Osteoblast (primary cell): Measurements from ENCODE around the gene SOCS7. TPM values are rescaled to one million over a fixed set of nuclear protein-coding genes. Genes with fewer than 3 reads are reported as not detected.
A peak's percentile ranks its signal among the peaks of the same experiment; 100 is the strongest.

Source experiments
- DNase-seq: peaks from one replicate; pipeline ENCODE4 v3.0.0; 2011; ENCODE audit warnings: low spot score, mixed read lengths; ENCODE audit not compliant: insufficient read length; ENCODE audit errors: missing footprints
- H2AFZ ChIP-seq: 2 replicates; pipeline ENCODE4 v1.6.0; 2011; ENCODE audit warnings: mild to moderate bottlenecking, low read length
- H3K27ac ChIP-seq: 2 replicates; pipeline ENCODE4 v1.5.1; 2011; ENCODE audit warnings: mild to moderate bottlenecking, low read depth, low read length, moderate library complexity
- H3K27me3 ChIP-seq: 2 replicates; pipeline ENCODE4 v1.6.0; 2012; ENCODE audit warnings: mild to moderate bottlenecking, control low read depth, inconsistent platforms, low read length, moderate library complexity; ENCODE audit not compliant: insufficient read depth
- H3K36me3 ChIP-seq: 2 replicates; pipeline ENCODE4 v1.5.1; 2011; ENCODE audit warnings: mild to moderate bottlenecking, low read length, control low read depth, moderate library complexity; ENCODE audit not compliant: insufficient read depth
- H3K4me1 ChIP-seq: 2 replicates; pipeline ENCODE4 v1.5.1; 2011; ENCODE audit warnings: mild to moderate bottlenecking, low read length, control low read depth, moderate library complexity; ENCODE audit not compliant: insufficient read depth
- H3K4me2 ChIP-seq: 2 replicates; pipeline ENCODE4 v1.6.0; 2011; ENCODE audit warnings: mild to moderate bottlenecking, low read length; ENCODE audit not compliant: insufficient read depth
- H3K4me3 ChIP-seq: fragments of 200-600 bp; sonication (generic); 3 replicates; pipeline ENCODE4 v1.5.1; 2012; ENCODE audit warnings: mild to moderate bottlenecking, low read length, inconsistent platforms; ENCODE audit not compliant: insufficient read depth
- H3K79me2 ChIP-seq: 2 replicates; pipeline ENCODE4 v1.6.0; 2012; ENCODE audit warnings: mild to moderate bottlenecking, low read length, control low read depth, inconsistent platforms; ENCODE audit not compliant: insufficient read depth
- H3K9me3 ChIP-seq: 2 replicates; pipeline ENCODE4 v1.5.1; 2011; ENCODE audit warnings: low read depth, low read length, control low read depth
- H4K20me1 ChIP-seq: 2 replicates; pipeline ENCODE4 v1.6.0; 2012; ENCODE audit warnings: mild to moderate bottlenecking, low read length, control low read depth; ENCODE audit not compliant: insufficient read depth
- total RNA-seq: library from RNA; depleted of rRNA; stranded (reverse); fragments of >200 nt; gene quantifications from 2 replicates; pipeline ENCODE4 v1.2.3, GENCODE V29; 2012
- TF ChIP-seq, protein P1 (sequence below): IDR thresholded peaks from 2 replicates; pipeline ENCODE4 v1.5.1; 2011; ENCODE audit warnings: mild to moderate bottlenecking, low read depth, low read length, moderate library complexity; ENCODE audit errors: extremely low read depth

The SOCS7 gene
- total RNA-seq, 1 donor = 16.3 TPM

DNA sequence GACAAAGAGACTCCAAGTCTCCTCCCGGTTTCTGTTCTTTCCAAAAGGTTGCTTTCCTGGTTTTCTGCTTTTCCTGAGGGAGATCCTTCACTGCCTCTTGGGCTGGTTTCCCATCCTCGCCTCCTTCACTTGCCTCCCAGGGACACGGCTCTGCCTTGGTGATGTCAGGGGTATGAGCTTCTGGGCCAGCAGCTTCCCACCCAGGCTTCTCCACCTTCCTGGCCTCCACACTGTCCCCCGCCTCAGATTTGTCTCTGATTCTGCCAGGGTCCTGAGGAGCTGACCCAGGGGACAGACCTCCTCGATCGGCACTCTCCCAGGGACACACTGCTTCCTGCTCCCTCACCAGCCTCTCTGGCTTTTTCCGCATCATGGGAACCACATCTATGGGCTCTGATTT is 22.4 kb upstream of the SOCS7 start:
- peak; percentile 46 for DNase-seq
- H4K20me1 ChIP-seq = no peaks in the 10 kb centered on the region
- peaks cover 35% of the 10 kb centered on the region for H3K27me3 ChIP-seq
- H3K36me3 ChIP-seq = no peaks in the 10 kb centered on the region
- H2AFZ ChIP-seq = no peak overlapping the region
- H3K4me2 ChIP-seq = no peak overlapping the region
- H3K4me3 ChIP-seq = no peak overlapping the region
- H3K27ac ChIP-seq = no peak overlapping the region
- TF ChIP-seq, protein P1, sequence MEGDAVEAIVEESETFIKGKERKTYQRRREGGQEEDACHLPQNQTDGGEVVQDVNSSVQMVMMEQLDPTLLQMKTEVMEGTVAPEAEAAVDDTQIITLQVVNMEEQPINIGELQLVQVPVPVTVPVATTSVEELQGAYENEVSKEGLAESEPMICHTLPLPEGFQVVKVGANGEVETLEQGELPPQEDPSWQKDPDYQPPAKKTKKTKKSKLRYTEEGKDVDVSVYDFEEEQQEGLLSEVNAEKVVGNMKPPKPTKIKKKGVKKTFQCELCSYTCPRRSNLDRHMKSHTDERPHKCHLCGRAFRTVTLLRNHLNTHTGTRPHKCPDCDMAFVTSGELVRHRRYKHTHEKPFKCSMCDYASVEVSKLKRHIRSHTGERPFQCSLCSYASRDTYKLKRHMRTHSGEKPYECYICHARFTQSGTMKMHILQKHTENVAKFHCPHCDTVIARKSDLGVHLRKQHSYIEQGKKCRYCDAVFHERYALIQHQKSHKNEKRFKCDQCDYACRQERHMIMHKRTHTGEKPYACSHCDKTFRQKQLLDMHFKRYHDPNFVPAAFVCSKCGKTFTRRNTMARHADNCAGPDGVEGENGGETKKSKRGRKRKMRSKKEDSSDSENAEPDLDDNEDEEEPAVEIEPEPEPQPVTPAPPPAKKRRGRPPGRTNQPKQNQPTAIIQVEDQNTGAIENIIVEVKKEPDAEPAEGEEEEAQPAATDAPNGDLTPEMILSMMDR = no peak
- no peaks in the 10 kb centered on the region for H3K79me2 ChIP-seq
- H3K4me1 ChIP-seq = no peaks in the 10 kb centered on the region
- no peaks in the 10 kb centered on the region for H3K9me3 ChIP-seq

- no peak overlapping the region for H3K4me2 ChIP-seq
- H2AFZ ChIP-seq = no peak overlapping the region
- no peaks in the 10 kb centered on the region for H3K9me3 ChIP-seq
- H3K79me2 ChIP-seq = no peaks in the 10 kb centered on the region
- no peaks in the 10 kb centered on the region for H3K36me3 ChIP-seq
- H3K4me1 ChIP-seq = no peaks in the 10 kb centered on the region
- H3K27ac ChIP-seq = no peak overlapping the region
- no peaks in the 10 kb centered on the region for H4K20me1 ChIP-seq
- no peak overlapping the region for H3K4me3 ChIP-seq
- H3K27me3 ChIP-seq = peaks cover 38% of the 10 kb centered on the region
- DNase-seq = peak; percentile 77
- TF ChIP-seq, protein P1 = no peak
These were observed 21.6 kb upstream of the SOCS7 start for GRCh38 chr17:38329808-38330730.

DNA sequence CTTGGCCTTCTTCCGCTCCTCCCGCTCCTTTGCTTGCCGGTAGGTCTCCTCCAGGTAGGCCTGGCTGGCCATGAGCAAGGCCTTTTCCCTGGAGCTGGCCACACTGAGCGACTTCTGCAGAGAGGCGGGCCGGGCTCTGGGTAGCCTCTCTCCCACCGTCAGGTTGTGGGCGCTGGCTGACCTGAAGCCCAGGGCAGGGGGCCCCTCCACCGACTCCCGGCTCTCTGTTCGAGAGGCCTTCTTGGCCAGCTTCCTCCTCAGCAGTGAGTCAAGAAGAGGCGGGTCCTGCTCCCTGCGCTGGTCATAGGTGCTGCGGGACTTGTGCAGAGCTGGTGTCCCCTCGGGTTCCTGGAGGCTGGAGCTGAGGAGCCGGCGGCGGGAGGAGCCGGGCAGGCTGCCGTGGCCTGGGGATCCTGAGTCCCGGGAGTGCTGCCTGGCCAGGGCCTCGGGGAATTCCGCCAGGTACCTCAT is 20.7 kb upstream of the SOCS7 start:
- Histone ChIP-seq H3K4me1 (no peaks in the 10 kb centered on the region), H3K36me3 (no peaks in the 10 kb centered on the region), H3K27me3 (peaks cover 42% of the 10 kb centered on the region), H3K4me3 (no peak overlapping the region), H3K4me2 (no peak overlapping the region), H3K9me3 (no peaks in the 10 kb centered on the region), H4K20me1 (no peaks in the 10 kb centered on the region), H2AFZ (no peak overlapping the region), H3K27ac (no peak overlapping the region), H3K79me2 (no peaks in the 10 kb centered on the region)
- TF ChIP-seq, protein P1 = no peak
- peak; percentile 81 for DNase-seq

- Histone ChIP-seq H3K27me3 (peaks cover 45% of the 10 kb centered on the region), H3K4me3 (no peak overlapping the region), H3K4me1 (no peaks in the 10 kb centered on the region), H4K20me1 (no peaks in the 10 kb centered on the region), H3K4me2 (no peak overlapping the region), H3K9me3 (no peaks in the 10 kb centered on the region), H3K27ac (no peak overlapping the region), H3K36me3 (no peaks in the 10 kb centered on the region), H3K79me2 (no peaks in the 10 kb centered on the region), H2AFZ (no peak overlapping the region)
- TF ChIP-seq, protein P1 = no peak
- DNase-seq = peak; percentile 51
These were observed 18.9 kb upstream of the SOCS7 start for GRCh38 chr17:38332735-38333134.
